HL-60 (cell line): ENCODE data around the gene TENM4.

Source experiments
- DNase-seq, 2 experiments: peaks; one replicate each; pipeline ENCODE4 v3.0.0-alpha.2; 2010 to 2020; ENCODE audit warnings: low read depth in 1 of 2, low spot score in 1 of 2
- H3K27ac ChIP-seq: fragments of 250-450 bp; sonication (Bioruptor Pico); replicated peaks from 2 replicates; pipeline ENCODE4 v1.5.1; 2020; ENCODE audit warnings: mild to moderate bottlenecking, moderate library complexity
- H3K27me3 ChIP-seq: fragments of 250-450 bp; sonication (Bioruptor Pico); 2 replicates; pipeline ENCODE4 v1.5.1; 2021; ENCODE audit warnings: mild to moderate bottlenecking, moderate library complexity; ENCODE audit not compliant: insufficient read depth, poor library complexity, severe bottlenecking
- H3K4me3 ChIP-seq: replicated peaks from 2 replicates; pipeline ENCODE4 v1.5.1; 2011; ENCODE audit warnings: mild to moderate bottlenecking, control low read depth, low read length; ENCODE audit not compliant: insufficient read depth
- CTCF ChIP-seq: IDR thresholded peaks from one replicate; pipeline ENCODE4 v1.5.1; 2011; ENCODE audit warnings: low read length, control low read depth, inconsistent platforms; ENCODE audit not compliant: insufficient read depth
- GABPA ChIP-seq: IDR thresholded peaks from 2 replicates; pipeline ENCODE4 v1.6.1; 2012; ENCODE audit warnings: low read depth
- POLR2AphosphoS5 ChIP-seq: IDR thresholded peaks from 2 replicates; pipeline ENCODE4 v1.6.1; 2012; ENCODE audit warnings: low read depth
- REST ChIP-seq: IDR thresholded peaks from 2 replicates; pipeline ENCODE4 v1.6.1; 2012; ENCODE audit warnings: low read depth; ENCODE audit not compliant: insufficient replicate concordance
- SPI1 ChIP-seq: IDR thresholded peaks from 2 replicates; pipeline ENCODE4 v1.6.1; 2012; ENCODE audit warnings: low read depth, mild to moderate bottlenecking, borderline replicate concordance

Gene TENM4

GRCh38 chr11:78740199-78741071 is 700.4 kb downstream of the TENM4 start:
- H3K27ac ChIP-seq: no peak overlapping the region
- no peak overlapping the region for H3K4me3 ChIP-seq
- no peak for DNase-seq
- H3K27me3 ChIP-seq: peaks cover 3% of the 10 kb centered on the region
- TF ChIP-seq SPI1 (no peak), POLR2AphosphoS5 (no peak), REST (no peak), GABPA (no peak), CTCF (no peak)

GRCh38 chr11:78737891-78738290 is 702.9 kb downstream of the TENM4 start:
- no peak overlapping the region for H3K27ac ChIP-seq
- no peak overlapping the region for H3K4me3 ChIP-seq
- peaks cover 3% of the 10 kb centered on the region for H3K27me3 ChIP-seq
- DNase-seq: no peak
- no peak for TF ChIP-seq POLR2AphosphoS5
- TF ChIP-seq GABPA: no peak
- no peak for TF ChIP-seq CTCF
- no peak for TF ChIP-seq SPI1
- TF ChIP-seq REST: no peak

- TF ChIP-seq CTCF (no peak), POLR2AphosphoS5 (no peak), GABPA (no peak), REST (no peak), SPI1 (no peak)
- Histone ChIP-seq H3K27me3 (peaks cover 3% of the 10 kb centered on the region), H3K4me3 (no peak overlapping the region), H3K27ac (no peak overlapping the region)
- DNase-seq: no peak
Observed at GRCh38 chr11:78737301-78737700, 703.5 kb downstream of the TENM4 start.
